Endothelial cell of umbilical vein (primary cell): ENCODE data around the gene SMOC2. TPM values are rescaled to one million over a fixed set of nuclear protein-coding genes. Genes with fewer than 3 reads are reported as not detected.

Experiments
- BruUV-seq: library from RNA; stranded (reverse); fragments of 400-500 nt; replicated peaks from 2 replicates; lab custom pipeline; 2021; lab: Mats Ljungman, UMichigan
- CTCF ChIA-PET: fragments of 300-600, 350-600 bp; sonication (Branson Sonifier 250); formaldehyde crosslinking; loops from one replicate; lab custom pipeline; 2021; ENCODE audit warnings: antibody characterized with exemption, inconsistent platforms; lab: Charles Lee
- POLR2A ChIA-PET: fragments of 300-600, 350-600 bp; sonication (Branson Sonifier 250); formaldehyde crosslinking; loops from one replicate; lab custom pipeline; 2021; ENCODE audit warnings: antibody characterized with exemption, inconsistent platforms; lab: Charles Lee
- DNase-seq: peaks from one replicate; pipeline ENCODE4 v3.0.0-alpha.2; 2011; ENCODE audit warnings: low read depth, low spot score
- FAIRE-seq: peaks from 2 replicates; lab custom pipeline; 2011; peaks lifted over from hg19 to GRCh38; lab: Jason Lieb, UNC
- H2AFZ ChIP-seq: 2 replicates; pipeline ENCODE4 v1.6.0; 2012; ENCODE audit warnings: low read depth, low read length, control low read depth, inconsistent platforms
- H3K27ac ChIP-seq: 2 replicates; pipeline ENCODE4 v1.5.1; 2011; ENCODE audit warnings: low read depth, mild to moderate bottlenecking, control low read depth, low read length, moderate library complexity; ENCODE audit not compliant: insufficient read depth
- H3K27me3 ChIP-seq, 2 experiments: 2 replicates each; pipeline versions ENCODE4 v1.6.0 to v1.6.1; 2011; ENCODE audit warnings: low read length in 2 of 2, mixed read lengths in 1 of 2; ENCODE audit not compliant: control insufficient read depth in 2 of 2, insufficient read depth in 2 of 2
- H3K36me3 ChIP-seq, 2 experiments: 2 replicates in 1 of 2; 3 replicates in 1 of 2; pipeline ENCODE4 v1.5.1; 2011; ENCODE audit warnings: low read length in 2 of 2, mild to moderate bottlenecking in 1 of 2, moderate library complexity in 1 of 2; ENCODE audit not compliant: control insufficient read depth in 2 of 2, insufficient read depth in 2 of 2; ENCODE audit errors: extremely low read depth in 1 of 2
- H3K4me1 ChIP-seq: 3 replicates; pipeline ENCODE4 v1.5.1; 2011; ENCODE audit warnings: mild to moderate bottlenecking, low read length; ENCODE audit not compliant: control insufficient read depth, insufficient read depth; ENCODE audit errors: extremely low read depth
- H3K4me2 ChIP-seq: 2 replicates; pipeline ENCODE4 v1.6.1; 2011; ENCODE audit warnings: low read length, control low read depth, mixed read lengths; ENCODE audit not compliant: insufficient read depth
- H3K4me3 ChIP-seq, 3 experiments: fragments of 200-600 bp in 1 of 3; sonication (generic), shearing (Covaris generic) in 1 of 3; replicated peaks in 1 of 3; 2 replicates each; pipeline ENCODE4 v1.5.1; 2011 to 2016; ENCODE audit warnings: control low read depth in 3 of 3, low read length in 3 of 3, mild to moderate bottlenecking in 2 of 3, inconsistent platforms in 1 of 3, low read depth in 1 of 3, moderate library complexity in 1 of 3; ENCODE audit not compliant: insufficient read depth in 1 of 3
- H3K79me2 ChIP-seq: 2 replicates; pipeline ENCODE4 v1.6.0; 2012; ENCODE audit warnings: low read length, inconsistent platforms; ENCODE audit not compliant: control insufficient read depth, insufficient read depth
- H3K9ac ChIP-seq: replicated peaks from 2 replicates; pipeline ENCODE3; 2011; ENCODE audit warnings: low read length, control low read depth; ENCODE audit not compliant: insufficient read depth; ENCODE audit errors: extremely low read depth
- H3K9me1 ChIP-seq: replicated peaks from 3 replicates; pipeline ENCODE4 v1.6.0; 2011; ENCODE audit warnings: mild to moderate bottlenecking, low read length; ENCODE audit not compliant: control insufficient read depth, insufficient read depth; ENCODE audit errors: extremely low read depth
- H3K9me3 ChIP-seq: replicated peaks from 2 replicates; pipeline ENCODE4 v1.5.1; 2012; ENCODE audit warnings: low read length, inconsistent platforms; ENCODE audit not compliant: control insufficient read depth, insufficient read depth
- H4K20me1 ChIP-seq: replicated peaks from 2 replicates; pipeline ENCODE3; 2011; ENCODE audit warnings: mild to moderate bottlenecking, low read length; ENCODE audit not compliant: control insufficient read depth, insufficient read depth; ENCODE audit errors: extremely low read depth
- EZH2 ChIP-seq: IDR thresholded peaks from 2 replicates; pipeline ENCODE4 v1.6.1; 2012; ENCODE audit warnings: borderline replicate concordance, low read depth, mild to moderate bottlenecking, moderate library complexity, low read length, inconsistent platforms; ENCODE audit not compliant: severe bottlenecking
- FOS ChIP-seq: IDR thresholded peaks from 2 replicates; pipeline ENCODE4 v1.6.1; 2011; ENCODE audit warnings: mild to moderate bottlenecking, low read length, moderate library complexity, borderline replicate concordance; ENCODE audit not compliant: insufficient read depth
- GATA2 ChIP-seq: IDR thresholded peaks from 2 replicates; pipeline ENCODE4 v1.7.0; 2011; ENCODE audit warnings: low read depth, mild to moderate bottlenecking, moderate library complexity, mixed read lengths, low read length; ENCODE audit not compliant: insufficient read length, insufficient read depth
- JUN ChIP-seq: IDR thresholded peaks from 2 replicates; pipeline ENCODE4 v1.6.1; 2011; ENCODE audit warnings: borderline replicate concordance, low read depth; ENCODE audit not compliant: insufficient read length, insufficient read depth
- MYC ChIP-seq: IDR thresholded peaks from one replicate; pipeline ENCODE4 v1.6.1; 2011; ENCODE audit warnings: mild to moderate bottlenecking, low read depth, low read length
- POLR2A ChIP-seq: IDR thresholded peaks from 2 replicates; pipeline ENCODE4 v1.6.1; 2012; ENCODE audit warnings: low read depth, mild to moderate bottlenecking, control low read depth, low read length
- POLR2AphosphoS5 ChIP-seq: IDR thresholded peaks from 2 replicates; pipeline ENCODE4 v1.6.1; 2012; ENCODE audit warnings: low read depth, mild to moderate bottlenecking, control low read depth, low read length, moderate library complexity; ENCODE audit not compliant: insufficient read depth
- dilution Hi-C: fragments of 300-500 bp; cut with MboI; formaldehyde crosslinking; loops from one replicate; pipeline ENCODE4 v1.15.0; 2019; ENCODE audit warnings: low sequenced_read_pairs; ENCODE audit not compliant: extremely low pct_ligation_motif_present
- intact Hi-C: fragments of 100-400 bp; cut with micrococcal nuclease; formaldehyde crosslinking; loops from one replicate; pipeline ENCODE4 v1.10.0; 2022
- polyA plus RNA-seq, 4 experiments: library from polyadenylated mRNA; depleted of rRNA in 3 of 4; stranded (reverse) in 3 of 4; unstranded in 1 of 4; fragments of >200 nt; gene quantifications; 2 replicates each; pipeline versions ENCODE4 v1.2.1 to v1.2.3, GENCODE V29; 2011 to 2012; ENCODE audit warnings: missing spikeins in 1 of 4
- total RNA-seq: library from RNA; stranded (reverse); gene quantifications from 2 replicates; pipeline ENCODE4 v1.2.3, GENCODE V29; 2021
- TF ChIP-seq, protein P1 (sequence below): IDR thresholded peaks from 2 replicates; pipeline ENCODE4 v1.6.1; 2011; ENCODE audit not compliant: insufficient read depth, insufficient read length
- TF ChIP-seq, protein P2 (sequence below), 2 donors: IDR thresholded peaks; 1 replicate in 1 of 2; 2 replicates in 1 of 2; pipeline ENCODE4 v1.5.1; 2011; ENCODE audit warnings: low read length in 2 of 2, mild to moderate bottlenecking in 2 of 2, moderate library complexity in 2 of 2, control low read depth in 1 of 2, inconsistent platforms in 1 of 2, low read depth in 1 of 2; ENCODE audit not compliant: insufficient read depth in 1 of 2; ENCODE audit errors: extremely low read depth in 1 of 2

Gene SMOC2
- total and polyA plus RNA-seq, 2 donors (not counting 3 experiments of a cell fraction or from before 2014, with no cell fraction given): not detected

DNA sequence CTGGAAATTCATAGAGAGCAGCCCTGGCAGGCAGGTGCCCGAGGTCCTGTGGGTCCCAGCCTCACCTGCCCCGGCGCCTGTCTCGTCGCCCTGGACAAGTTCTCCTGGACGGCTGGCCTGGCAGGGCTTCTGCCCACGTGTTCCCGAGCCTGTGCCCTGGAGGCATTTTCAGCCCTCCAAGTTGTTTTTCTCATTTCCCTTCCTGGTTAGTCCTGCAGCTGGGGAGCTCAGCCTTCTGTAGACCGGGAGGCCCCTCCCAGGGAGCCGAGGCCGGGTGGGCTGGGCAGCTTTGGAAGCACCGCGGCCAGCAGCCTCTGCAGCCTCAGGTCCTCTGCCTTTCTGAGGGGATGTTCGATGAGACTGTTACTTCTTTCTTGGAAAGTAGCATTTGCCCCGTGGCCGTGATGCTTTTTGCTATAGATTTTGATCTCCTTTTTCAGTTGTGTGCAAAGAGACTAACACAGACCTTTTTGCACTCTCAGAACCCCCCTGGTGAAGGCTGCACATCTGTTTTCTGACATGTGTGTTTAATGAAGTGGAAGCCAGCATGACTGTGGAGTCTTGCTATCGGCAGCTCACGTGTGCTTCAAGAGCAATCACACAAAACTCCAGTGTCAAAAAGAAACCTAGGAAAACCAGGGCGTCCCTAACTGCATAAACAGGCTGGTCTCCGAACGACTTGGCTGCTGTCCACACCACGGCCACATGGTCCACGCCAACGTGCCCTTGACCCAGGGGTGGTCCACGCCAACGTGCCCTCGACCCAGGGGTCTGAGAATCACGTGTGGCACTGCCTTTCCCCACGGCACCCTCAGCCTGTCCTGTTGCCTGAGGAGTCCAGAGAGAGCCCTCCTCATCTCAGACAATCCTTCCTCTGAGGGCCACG, 207.5 kb downstream of the SMOC2 start:
- Histone ChIP-seq H3K36me3 (no peaks in the 10 kb centered on the region), H3K27me3 (no peaks in the 10 kb centered on the region), H3K4me3 (no peak overlapping the region), H2AFZ (no peak overlapping the region), H3K9ac (no peak overlapping the region), H3K4me2 (no peak overlapping the region), H3K9me3 (peaks cover 8% of the 10 kb centered on the region), H4K20me1 (no peaks in the 10 kb centered on the region), H3K27ac (no peak overlapping the region), H3K9me1 (no peaks in the 10 kb centered on the region), H3K79me2 (no peaks in the 10 kb centered on the region), H3K4me1 (no peaks in the 10 kb centered on the region)
- FAIRE-seq (no peak), DNase-seq (no peak)
- dilution Hi-C loops (no loop called here), intact Hi-C loops (no loop called here)
- TF ChIP-seq EZH2: no peak
- TF ChIP-seq POLR2AphosphoS5: no peak
- TF ChIP-seq, protein P1, sequence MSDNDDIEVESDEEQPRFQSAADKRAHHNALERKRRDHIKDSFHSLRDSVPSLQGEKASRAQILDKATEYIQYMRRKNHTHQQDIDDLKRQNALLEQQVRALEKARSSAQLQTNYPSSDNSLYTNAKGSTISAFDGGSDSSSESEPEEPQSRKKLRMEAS: no peak
- no peak for TF ChIP-seq GATA2
- TF ChIP-seq POLR2A: no peak
- no peak for TF ChIP-seq FOS
- TF ChIP-seq, protein P2, sequence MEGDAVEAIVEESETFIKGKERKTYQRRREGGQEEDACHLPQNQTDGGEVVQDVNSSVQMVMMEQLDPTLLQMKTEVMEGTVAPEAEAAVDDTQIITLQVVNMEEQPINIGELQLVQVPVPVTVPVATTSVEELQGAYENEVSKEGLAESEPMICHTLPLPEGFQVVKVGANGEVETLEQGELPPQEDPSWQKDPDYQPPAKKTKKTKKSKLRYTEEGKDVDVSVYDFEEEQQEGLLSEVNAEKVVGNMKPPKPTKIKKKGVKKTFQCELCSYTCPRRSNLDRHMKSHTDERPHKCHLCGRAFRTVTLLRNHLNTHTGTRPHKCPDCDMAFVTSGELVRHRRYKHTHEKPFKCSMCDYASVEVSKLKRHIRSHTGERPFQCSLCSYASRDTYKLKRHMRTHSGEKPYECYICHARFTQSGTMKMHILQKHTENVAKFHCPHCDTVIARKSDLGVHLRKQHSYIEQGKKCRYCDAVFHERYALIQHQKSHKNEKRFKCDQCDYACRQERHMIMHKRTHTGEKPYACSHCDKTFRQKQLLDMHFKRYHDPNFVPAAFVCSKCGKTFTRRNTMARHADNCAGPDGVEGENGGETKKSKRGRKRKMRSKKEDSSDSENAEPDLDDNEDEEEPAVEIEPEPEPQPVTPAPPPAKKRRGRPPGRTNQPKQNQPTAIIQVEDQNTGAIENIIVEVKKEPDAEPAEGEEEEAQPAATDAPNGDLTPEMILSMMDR (IDR thresholded peaks at IDR 0.05; ENCODE audit: extremely low read depth in 1 of 2, insufficient read depth in 1 of 2, low read depth in 1 of 2, low read length in 2 of 2): no peak
- no peak for TF ChIP-seq MYC
- no peak for TF ChIP-seq JUN
- BruUV-seq: no TSS peak
- ChIA-PET CTCF (no interaction called here), POLR2A (no interaction called here)
